HG03064 (cell line): Measurements from ENCODE around the gene EDC3.
A peak's percentile ranks its signal among the peaks of the same experiment; 100 is the strongest.

ENCODE experiments used
- ATAC-seq: cut with Tn5 transposase; IDR thresholded peaks from one replicate; pipeline ENCODE4 v1.9.1; 2021; ENCODE audit warnings: low read depth; ENCODE audit not compliant: unreplicated experiment

The EDC3 gene

GRCh38 chr15:74626752-74627692 lies 68.8 kb downstream of the EDC3 start:
- ATAC-seq, result no peak

GRCh38 chr15:74626336-74626735 lies 69.5 kb downstream of the EDC3 start:
- ATAC-seq, result no peak

GRCh38 chr15:74625693-74626092 lies 70.1 kb downstream of the EDC3 start:
- ATAC-seq, result no peak

DNA sequence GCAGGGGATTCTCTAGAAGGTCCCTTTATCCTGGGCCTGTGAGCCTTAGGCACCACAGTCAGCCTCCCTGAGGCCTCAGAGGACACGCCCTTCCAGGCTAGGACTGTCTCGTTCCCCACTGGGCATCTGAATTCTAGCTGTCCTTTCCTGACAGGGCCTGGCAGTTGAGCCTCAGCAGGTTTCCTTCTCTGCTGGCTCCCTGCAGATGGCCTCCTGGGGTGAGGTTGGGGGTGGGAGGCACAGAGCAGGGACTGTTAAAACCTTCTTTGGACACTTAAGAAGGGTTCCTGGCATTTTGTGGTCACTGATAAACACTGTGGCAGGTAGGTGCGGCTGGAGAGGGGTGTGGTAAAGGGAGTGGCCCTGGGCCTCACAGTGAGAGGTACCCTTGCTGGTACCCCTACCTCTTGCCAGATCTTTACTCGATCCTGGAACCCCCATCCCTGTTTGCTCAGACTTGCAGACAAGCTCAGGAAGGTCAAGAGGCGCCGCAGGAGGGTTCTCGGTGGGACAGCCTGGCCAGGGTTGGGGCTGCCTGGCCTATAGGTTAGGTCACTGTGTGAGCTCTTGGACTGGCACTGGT lies 71.7 kb downstream of the EDC3 start:
- ATAC-seq, result no peak

- no peak for ATAC-seq
Measured at GRCh38 chr15:74622758-74623157, 73.1 kb downstream of the EDC3 start.

GRCh38 chr15:74621936-74622335 lies 73.9 kb downstream of the EDC3 start:
- ATAC-seq, result no peak

GRCh38 chr15:74621546-74621920 lies 74.3 kb downstream of the EDC3 start:
- no peak for ATAC-seq

GRCh38 chr15:74620636-74621545 lies 74.9 kb downstream of the EDC3 start:
- ATAC-seq, result no peak

GRCh38 chr15:74619916-74620635 lies 75.7 kb downstream of the EDC3 start:
- ATAC-seq, result no peak

DNA sequence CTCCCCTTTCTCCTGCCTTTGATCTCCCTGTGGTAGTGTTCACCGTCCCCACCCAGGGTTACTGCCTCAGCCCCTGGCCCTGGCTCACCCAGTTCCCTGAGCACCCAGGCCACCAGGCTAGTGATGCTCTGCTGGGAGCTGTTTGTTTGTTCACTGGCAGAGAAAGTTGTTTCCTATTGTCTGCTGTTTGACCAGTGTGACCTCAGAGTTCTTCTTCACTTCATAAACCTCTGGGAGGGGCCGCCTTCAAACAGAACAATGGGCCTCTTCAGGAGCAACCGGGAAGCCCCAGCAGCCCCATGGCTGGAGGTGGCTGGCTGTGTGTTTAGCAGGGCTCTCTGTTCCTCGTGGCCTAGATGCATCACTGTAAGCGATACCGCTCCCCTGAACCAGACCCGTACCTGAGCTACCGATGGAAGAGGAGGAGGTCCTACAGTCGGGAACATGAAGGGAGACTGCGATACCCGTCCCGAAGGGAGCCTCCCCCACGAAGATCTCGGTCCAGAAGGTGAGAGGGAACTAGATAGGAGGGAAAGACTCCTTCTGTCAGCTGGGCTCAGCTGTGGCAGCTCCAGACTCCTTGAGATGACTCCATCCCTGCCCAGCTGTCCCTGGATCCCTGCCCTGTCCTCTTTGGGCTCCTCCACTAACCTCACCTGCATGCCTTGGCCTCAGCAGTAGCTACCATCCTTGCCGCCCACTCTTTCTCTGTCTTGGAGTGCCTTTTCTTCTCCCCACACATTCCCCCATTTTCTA lies 76.8 kb downstream of the EDC3 start:
- no peak for ATAC-seq

DNA sequence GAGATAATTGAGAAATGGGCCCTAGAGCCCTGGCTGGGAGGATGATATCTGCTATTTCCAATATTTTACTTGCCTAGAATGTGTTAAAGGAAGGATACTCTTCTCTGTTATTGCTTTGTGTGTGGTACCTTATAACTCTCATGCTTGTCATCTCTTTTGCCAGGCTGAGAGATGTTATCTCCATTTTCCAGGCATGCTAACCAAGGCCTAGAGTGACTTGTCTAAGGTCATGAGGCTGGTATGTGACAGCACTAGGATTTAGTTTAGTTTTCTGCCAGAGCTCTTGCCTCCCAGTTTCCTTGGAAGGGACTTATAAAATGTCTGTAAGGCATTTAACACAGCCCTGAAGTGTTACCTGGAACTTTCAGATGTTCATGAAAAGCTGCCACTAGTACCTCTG lies 78.8 kb downstream of the EDC3 start:
- ATAC-seq, result no peak

DNA sequence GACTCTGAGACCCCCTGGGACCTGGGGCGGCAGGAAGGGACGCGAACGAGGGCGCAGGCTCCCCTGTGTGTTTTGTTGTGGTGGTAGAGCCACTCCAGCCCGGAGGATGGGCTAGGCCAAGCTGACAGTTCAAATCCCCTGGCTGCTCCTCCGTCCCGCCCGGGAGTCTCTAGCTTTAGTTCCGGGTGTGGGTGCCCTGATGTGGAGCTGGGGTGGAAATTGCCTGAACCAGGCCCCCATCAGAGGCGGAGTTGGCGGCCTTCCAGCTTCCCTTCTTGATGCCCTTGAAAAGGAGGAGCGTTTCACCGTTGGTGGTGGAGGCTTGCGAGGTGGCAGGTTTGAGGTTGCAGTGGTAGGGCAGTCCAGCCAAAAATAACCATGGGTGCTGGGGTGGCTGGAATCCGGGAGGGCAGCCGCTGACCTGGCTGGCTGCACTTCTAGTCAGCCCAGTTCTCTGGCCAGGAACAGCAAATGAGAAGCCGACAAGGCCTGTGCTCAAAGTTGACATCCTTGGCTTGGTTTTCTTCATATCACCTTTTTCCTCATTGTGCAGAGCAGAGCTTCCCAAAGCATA lies 79.4 kb downstream of the EDC3 start:
- ATAC-seq, result no peak

DNA sequence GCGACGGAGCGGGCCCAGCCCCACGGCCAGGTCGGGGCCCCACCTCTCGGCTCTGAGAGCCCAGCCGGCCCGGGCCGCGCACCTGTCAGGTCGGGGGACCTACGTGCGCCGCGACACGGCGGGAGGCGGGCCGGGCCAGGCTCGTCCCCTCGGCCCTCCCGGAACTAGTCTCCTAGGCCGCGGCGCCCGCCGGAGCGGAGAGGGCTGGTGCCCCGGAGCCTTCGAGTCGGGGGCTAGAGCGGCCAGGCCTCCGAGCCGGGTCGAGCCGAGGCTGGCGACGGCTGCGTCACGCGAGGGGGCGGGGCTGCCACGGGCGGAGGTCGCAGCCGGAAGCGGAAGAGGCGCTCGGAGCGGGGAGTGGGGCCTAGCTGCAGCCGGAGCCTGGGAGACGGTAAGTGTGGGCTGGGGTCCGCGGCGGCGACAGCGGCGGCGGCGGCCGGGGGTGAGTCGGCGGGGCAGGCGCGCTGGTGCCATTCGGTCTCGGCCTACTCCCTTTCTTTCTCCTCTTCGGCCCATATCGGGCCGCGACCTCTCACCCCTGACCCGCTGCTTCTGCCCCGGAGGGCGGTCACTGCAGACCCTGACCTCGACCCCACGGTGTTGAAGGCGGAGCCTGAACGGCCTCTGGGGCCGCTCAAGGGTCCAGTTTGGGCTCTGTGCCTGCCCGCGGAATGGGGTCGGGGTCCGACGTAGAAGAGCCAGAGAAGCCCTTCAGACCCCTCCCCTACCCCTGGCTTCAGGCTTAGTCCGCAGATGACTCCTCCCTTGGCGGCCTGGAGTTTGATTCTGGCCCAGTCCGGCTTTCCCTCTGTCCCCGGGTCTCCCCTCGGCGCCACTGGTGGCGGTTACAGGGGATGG lies 80.1 kb downstream of the EDC3 start, which contains the start of gene CLK3:
Gene CLK3 (plus strand): TSS at position 329 of the 858 bp plus-strand sequence. CDS start 3,361 bp downstream, outside the sequence.
- peak; percentile 65 for ATAC-seq

DNA sequence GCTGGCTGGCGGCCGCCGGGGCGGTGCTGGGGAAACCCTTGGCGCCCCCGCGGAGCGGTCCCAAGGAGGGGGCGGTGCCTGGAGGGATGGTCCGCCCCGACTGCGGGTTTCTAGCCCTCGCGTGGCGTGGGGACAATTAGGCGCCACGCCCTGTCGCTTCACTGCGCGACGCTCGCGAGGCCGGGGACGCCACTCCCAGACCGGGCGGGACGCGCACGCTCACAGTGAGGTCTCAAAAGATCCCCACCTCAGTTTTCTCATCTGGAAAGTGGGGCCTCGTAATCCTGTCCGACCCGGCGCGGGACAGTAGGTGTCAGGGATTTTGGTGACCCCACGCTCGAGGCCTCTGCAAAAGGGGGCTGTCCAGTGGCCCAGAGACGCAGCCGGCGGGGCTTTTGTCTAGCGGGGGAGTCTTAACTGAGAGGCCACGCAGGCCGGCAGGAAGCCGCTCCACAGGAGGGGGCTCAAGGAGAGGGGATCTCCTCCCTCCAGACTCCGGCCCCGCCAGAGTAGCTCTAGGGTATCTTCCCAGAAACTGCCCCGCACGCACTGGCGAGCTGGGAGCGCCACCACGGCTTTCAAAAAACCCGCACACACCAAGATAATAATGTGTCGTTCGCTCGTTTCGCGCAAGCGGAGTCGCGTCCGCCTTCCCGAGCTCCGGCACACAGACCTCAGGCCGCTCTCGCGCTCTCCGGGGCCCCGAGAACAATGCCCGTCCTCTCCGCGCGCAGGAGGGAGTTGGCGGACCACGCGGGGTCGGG lies 80.9 kb downstream of the EDC3 start:
- ATAC-seq, result peak; percentile 41

DNA sequence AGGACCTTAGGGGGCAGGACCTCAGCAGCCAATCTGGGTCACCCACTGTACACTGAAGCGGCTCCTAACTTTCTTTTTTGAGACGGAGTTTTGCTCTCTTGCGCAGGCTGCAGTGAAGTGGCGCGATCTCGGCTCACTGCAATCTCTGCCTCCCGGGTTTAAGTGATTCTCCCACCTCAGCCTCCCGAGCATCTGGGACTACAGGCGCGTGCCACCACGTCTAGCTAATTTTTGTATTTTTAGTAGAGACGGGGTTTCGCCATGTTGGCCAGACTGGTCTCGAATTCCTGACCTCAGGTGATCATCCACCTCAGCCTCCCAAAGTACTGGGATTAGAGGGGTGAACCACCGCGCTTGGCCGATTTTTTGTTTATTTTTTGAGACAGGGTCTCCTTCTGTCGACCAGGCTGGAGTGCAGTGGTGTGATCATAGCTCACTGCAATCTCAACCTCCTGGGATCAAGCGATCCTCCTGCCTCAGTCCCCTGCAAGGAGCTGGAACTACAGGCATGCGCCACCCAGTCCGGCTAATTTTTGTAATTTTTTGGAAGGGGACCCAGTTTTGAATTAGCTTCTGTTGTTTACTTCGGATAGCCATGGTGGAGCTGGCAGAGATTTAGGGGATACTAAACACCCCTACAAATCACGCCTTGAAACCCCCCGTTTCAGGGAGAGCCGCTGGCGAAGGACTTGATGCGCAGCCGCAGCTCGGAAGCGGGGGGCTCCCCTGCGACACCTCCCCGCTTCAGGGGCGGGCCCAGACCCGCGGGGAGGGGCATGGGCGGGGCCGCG lies 81.7 kb downstream of the EDC3 start:
- ATAC-seq, result no peak

DNA sequence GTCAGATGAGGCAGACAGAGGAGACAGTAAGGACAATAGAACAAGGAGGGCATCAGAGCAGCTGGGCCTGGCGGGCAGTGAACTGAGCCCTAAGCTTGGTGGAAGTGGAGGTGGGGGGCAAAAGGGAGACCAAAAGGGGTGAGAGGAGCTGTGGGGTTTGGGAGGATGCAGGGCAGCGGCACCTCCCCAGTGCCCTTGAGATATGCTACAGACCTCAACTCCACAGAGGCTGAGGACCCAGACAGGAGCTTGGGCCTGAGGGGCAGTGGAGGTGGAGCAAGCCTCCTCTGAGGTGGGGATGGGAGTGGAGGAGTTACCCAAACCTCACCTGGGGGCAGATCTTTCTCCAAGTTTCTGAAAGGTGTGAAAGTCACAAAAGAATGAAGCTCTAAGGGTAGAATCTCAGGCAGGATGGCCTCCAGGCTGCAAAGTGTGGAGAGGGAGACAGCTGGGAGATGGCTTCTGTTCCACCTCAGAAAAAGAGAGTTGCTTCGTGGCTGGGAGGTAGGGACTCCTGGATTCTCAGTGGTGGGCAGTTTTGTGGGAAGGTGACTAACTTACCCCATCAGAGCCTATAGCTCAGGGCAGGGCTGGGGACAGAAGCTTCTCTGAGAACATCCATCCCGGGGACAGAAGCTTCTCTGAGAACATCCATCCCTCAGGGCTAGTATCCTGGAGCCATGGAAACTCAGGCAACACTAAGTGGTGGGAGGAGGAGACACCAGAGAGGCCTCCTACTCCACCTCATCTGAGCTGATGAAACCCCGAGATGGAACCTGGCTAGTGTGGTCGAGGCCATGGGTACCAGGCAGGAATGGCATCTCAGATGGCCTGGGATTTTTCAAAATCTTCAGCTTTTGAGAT lies 82.5 kb downstream of the EDC3 start:
- ATAC-seq, result no peak
